IPS-15b (cell line): Measurements from ENCODE around the gene NAT14.
"Not testable (repeated sequence)": the region's sequence is repeated elsewhere in the genome, so short reads cannot be mapped to it uniquely, and the experiment has no call there.

Experiments
- H3K27me3 ChIP-seq: one replicate; pipeline ENCODE4 v1.6.1; 2013; ENCODE audit warnings: low read length; ENCODE audit not compliant: control insufficient read depth, insufficient read depth
- H3K36me3 ChIP-seq: one replicate; pipeline ENCODE4 v1.6.1; 2013; ENCODE audit warnings: low read length; ENCODE audit not compliant: control insufficient read depth, insufficient read depth
- H3K4me1 ChIP-seq: one replicate; pipeline ENCODE4 v1.6.1; 2013; ENCODE audit warnings: mild to moderate bottlenecking, low read length; ENCODE audit not compliant: control insufficient read depth, insufficient read depth
- H3K4me3 ChIP-seq: one replicate; pipeline ENCODE4 v1.5.1; 2013; ENCODE audit warnings: low read depth, low read length
- H3K9ac ChIP-seq: one replicate; pipeline ENCODE4 v1.6.1; 2013; ENCODE audit warnings: low read depth, mild to moderate bottlenecking, low read length
- H3K9me3 ChIP-seq: one replicate; pipeline ENCODE4 v1.6.1; 2013; ENCODE audit warnings: mild to moderate bottlenecking, low read length; ENCODE audit not compliant: control insufficient read depth, insufficient read depth

NAT14 gene

DNA sequence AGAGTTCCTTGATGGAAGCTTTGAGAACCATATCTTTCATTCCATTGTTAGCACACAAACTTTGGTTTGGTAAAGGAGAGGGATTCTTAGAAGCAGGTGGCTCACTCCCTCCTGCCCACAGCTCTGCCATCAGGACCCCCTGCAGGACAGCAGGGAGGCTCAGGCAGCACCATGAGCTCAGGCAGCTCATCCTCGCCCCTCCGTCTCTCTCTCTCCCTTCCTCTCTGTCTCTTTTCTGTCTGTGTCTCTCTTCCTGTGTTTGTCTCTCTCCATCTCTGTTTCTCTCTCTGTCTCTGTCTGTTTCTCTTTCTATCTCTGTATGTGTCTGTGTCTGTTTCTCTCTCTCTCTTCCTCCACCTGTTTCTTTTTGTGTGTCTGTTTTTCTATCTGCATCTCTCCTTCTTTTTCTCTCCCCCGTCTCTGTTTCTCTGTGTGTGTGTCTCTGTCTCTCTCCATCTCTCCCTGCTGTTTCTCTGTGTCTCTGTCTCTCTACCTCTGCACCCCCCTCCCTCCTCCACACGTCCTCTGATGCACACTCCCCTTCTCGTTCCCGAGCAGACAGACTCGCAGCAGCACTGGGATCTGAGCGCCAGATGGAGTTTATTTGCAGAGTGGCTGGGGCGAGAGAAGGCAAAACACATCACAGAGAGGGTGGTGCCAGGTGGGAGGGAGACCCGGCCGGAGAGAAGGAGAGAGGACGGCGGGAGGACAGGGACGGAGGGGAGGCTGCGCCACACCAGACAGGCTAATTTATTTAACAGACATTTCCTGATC is 43.2 kb downstream of the NAT14 start:
- no peak overlapping the region for H3K9ac ChIP-seq
- no peaks in the 10 kb centered on the region for H3K27me3 ChIP-seq
- H3K4me3 ChIP-seq, result no peak overlapping the region
- no peaks in the 10 kb centered on the region for H3K4me1 ChIP-seq
- no peaks in the 10 kb centered on the region for H3K36me3 ChIP-seq
- no peaks in the 10 kb centered on the region for H3K9me3 ChIP-seq

DNA sequence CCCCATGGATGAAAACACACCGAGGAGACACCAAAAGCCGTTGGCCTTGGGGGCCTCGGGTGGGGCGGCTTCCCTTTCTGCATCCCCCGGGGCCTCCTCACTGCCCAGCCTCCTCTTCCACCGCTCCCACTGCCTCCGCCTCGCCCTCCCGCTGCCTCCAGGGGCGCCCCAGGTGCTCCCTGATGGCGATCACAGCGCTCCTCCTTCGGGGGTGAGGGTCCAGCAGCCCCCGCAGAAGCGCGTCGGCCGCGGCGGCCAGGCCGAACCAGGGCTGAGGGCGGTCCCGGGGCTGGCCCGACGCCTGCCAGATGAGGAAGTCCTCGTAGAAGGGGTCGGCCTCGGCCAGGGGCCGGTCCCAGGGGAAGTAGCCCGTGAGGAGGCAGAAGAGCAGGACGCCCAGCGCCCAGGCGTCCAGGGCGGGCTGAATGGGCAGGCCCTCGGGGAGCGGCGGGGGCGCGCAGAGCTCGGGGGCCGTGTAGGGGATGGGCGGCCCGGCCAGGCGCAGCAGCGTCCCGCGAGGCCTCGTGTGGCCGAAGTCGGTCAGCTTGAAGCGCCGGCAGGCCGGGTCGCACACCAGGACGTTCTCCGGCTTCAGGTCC is 44.7 kb downstream of the NAT14 start:
- Histone ChIP-seq H3K9me3 (no peaks in the 10 kb centered on the region), H3K4me1 (no peaks in the 10 kb centered on the region), H3K4me3 (no peak overlapping the region), H3K9ac (no peak overlapping the region), H3K27me3 (no peaks in the 10 kb centered on the region), H3K36me3 (no peaks in the 10 kb centered on the region)

DNA sequence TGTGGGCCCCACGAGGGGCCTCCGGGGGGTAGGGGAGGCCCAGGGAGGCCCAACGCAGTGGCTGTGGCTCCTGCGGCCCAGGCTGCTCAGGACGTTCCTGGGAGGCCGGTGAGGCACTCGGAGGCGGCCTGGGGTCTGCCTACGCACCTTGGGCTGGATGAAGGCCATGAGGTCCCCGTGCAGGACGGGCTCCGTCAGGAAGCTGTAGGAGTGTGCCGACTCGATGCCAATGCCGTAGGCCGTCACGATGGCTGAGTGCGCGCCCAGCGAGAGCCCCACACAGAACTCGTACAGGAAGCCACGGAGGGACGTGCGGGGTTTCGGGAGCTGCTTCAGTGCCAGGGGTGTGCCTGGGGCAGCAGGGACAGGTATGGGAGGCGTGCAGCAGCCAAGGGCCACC is 46.0 kb downstream of the NAT14 start:
- no peaks in the 10 kb centered on the region for H3K36me3 ChIP-seq
- no peak overlapping the region for H3K4me3 ChIP-seq
- no peaks in the 10 kb centered on the region for H3K4me1 ChIP-seq
- H3K9ac ChIP-seq, result no peak overlapping the region
- no peaks in the 10 kb centered on the region for H3K9me3 ChIP-seq
- H3K27me3 ChIP-seq, result no peaks in the 10 kb centered on the region

DNA sequence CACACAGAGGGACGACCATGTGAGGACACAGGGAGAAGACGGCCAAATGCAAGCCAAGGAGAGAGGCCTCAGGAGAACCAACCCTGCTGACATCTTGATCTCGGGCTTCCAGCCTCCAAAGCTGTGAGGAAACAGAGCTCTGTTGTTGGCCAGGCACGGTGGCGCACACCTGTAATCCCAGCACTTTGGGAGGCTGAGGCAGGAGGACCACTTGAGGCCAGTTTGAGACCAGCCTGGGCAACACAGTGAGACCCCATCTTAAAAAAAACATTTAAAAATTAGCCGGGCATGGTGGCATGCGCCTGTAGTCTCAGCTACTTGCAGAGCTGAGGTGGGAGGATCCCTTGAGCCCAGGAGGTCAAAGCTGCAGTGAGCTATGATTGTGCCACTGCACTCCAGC is 49.3 kb downstream of the NAT14 start:
- H3K27me3 ChIP-seq, H3K36me3 ChIP-seq, H3K4me3 ChIP-seq, H3K9ac ChIP-seq, H3K9me3 ChIP-seq, H3K4me1 ChIP-seq: not testable (repeated sequence)

DNA sequence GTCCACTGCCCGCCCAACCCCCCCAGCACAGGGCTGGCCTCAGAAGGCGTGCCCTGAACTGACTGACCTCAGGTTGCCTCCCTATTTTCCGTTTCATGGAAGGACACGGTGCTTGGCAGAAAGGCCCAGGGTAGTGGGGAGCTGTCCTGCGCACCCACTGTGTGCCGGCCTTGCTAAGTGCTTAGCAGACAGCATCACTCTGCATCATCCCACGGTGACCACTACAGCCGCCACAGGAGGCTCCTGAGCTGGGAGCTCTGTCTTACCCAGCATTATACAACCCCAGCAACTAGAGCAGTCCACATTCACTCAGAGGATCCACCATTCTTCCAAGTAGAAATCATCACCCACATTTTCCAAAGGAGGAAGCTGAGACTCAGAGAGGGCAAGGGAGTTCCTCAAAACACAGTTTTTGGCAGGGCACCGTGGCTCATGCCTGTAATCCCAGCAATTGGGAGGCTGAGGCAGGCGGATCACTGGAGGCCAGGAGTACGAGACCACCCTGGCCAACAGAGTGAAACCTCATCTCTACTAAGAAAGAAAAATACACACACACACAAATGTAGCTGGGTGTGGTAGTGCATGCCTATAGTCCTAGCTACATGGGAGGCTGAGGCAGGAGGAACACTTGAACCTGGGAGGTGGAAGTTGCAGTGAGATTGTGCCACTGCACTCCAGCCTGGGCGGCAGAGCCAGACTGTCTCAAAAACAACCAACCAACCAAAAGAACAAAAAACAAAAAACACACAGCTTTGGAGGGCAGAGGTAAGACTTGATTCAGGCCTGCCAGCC is 50.4 kb downstream of the NAT14 start:
- no peak overlapping the region for H3K4me3 ChIP-seq
- H3K9ac ChIP-seq, result no peak overlapping the region
- H3K4me1 ChIP-seq, result peaks cover 2% of the 10 kb centered on the region
- H3K27me3 ChIP-seq, result no peaks in the 10 kb centered on the region
- H3K9me3 ChIP-seq, result no peaks in the 10 kb centered on the region
- H3K36me3 ChIP-seq, result no peaks in the 10 kb centered on the region

DNA sequence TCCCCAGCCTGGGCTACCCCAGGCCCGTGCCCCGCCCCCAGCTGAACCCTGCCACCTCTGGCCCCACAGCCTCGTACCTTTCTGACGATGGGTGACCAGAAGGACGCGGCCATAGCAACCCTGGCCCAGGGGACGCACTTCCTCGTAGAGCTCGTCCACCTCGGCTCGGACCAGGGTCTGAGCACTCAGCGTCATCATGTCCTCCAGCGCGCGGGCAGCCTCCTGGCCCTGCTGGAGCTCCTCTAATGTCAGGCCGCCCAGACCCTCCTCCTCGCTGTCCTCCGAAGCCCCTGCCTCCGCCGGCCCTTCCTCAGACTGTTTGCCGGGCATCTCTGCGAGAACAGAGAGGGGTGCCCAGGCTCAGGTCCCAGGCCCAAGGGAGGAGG is 51.0 kb downstream of the NAT14 start:
- Histone ChIP-seq H3K9me3 (no peaks in the 10 kb centered on the region), H3K27me3 (no peaks in the 10 kb centered on the region), H3K9ac (no peak overlapping the region), H3K4me1 (peaks cover 2% of the 10 kb centered on the region), H3K4me3 (no peak overlapping the region), H3K36me3 (no peaks in the 10 kb centered on the region)

DNA sequence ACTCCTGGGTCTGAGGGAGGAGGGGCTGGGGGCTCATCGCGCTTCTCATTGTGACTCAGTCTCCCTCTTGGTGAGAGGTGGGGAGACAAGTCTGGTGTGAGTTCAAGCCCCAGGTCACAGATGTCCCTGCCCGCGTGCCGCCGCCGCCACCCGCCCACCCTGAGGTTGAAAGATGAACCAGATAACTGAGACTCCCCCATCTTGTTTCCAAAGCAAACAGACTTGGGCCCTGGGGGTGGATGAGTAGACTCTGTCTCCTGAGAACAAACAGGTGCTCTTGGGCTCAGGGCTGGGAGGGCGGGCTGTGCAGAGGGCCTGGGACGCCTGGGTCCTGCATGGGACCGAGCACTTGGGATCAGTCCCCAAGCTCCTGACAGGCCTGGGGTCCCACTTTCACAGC is 51.4 kb downstream of the NAT14 start:
- Histone ChIP-seq H3K9me3 (no peaks in the 10 kb centered on the region), H3K36me3 (no peaks in the 10 kb centered on the region), H3K4me1 (peaks cover 2% of the 10 kb centered on the region), H3K9ac (no peak overlapping the region), H3K27me3 (no peaks in the 10 kb centered on the region), H3K4me3 (no peak overlapping the region)
